ENCODE results near the gene CDC42BPG. TPM values are rescaled to one million over a fixed set of nuclear protein-coding genes. Genes with fewer than 3 reads are reported as not detected.

The CDC42BPG gene
- total RNA-seq, 1 donor from 2014 or later = 0.13 TPM

- DNase-seq (ENCODE audit: low read depth in 2 of 2) = peak; percentile 89 to 96
Measured at GRCh38 chr11:64810271-64810890, 34.1 kb downstream of the CDC42BPG start, which contains the start of gene MEN1. TSS of gene MEN1 (minus strand) at chr11:64810551. CDS start at chr11:64810109, 442 bp downstream.

DNA sequence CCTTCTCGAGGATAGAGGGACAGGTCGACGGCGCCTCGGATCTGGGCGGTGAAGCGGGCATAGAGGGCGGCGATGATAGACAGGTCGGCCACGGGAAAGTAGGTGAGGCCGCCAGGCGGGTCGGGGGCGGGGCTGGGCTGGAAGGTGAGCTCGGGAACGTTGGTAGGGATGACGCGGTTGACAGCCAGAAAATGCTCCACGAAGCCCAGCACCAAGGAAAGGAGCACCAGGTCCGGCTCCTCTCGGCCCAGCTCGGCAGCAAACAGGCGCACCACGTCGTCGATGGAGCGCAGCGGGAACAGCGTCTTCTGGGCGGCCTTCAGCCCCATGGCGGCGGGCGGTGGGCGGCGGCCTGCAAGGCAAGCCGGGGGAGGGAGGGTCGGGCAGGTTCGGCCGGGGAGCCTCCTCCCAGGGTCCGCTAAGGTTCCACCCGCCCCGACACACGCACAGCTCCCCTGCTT, 34.6 kb downstream of the CDC42BPG start:
- peak in 1 of 2 donors; percentile 20 for DNase-seq (ENCODE audit: low read depth in 2 of 2)

- no peak for DNase-seq (ENCODE audit: low read depth in 2 of 2)
Measured at GRCh38 chr11:64805481-64805880, 39.0 kb downstream of the CDC42BPG start.

DNA sequence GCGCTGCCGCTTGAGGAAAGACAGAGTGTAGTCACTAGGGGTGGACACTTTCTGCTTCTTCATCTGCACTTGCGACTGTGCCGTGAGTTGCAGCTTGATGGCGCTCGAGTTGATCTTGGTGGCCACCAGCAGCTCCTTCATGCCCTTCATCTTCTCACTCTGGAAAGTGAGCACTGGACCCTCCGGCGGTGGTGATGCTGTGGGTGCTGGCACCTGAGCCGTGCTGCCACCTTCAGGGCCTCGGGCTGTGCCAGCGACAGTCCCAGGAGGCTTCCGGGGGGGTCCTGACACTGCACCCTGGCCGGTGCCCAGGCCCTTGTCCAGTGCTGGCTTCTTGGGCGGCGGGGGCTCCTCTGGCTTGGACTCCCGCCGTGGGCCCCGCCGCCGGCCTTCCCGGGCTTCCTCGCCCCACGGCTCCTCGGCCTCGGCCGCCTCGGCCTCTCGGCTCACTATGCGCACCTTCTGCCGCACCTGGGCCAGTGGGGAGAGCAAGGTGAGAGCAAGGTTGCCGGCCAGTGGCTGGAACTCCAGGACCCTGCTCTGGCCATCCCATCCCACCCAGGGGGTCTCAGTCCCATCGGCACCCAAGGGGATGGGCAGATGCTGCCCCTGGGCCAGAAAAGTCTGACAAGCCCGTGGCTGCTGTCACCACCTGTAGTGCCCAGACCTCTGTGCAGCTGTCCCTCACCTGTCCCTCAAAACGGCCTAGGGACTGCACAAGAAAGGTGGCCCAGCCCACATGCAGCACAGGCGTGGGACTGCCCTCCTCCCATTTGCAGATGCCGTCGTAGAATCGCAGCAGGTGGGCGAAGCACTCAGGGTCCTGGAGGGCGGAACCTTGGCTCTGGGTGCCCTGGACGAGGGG, 39.9 kb downstream of the CDC42BPG start:
- no peak for DNase-seq (ENCODE audit: low read depth in 2 of 2)

- DNase-seq (ENCODE audit: low read depth in 2 of 2) = no peak
Measured at GRCh38 chr11:64803846-64804345, 40.6 kb downstream of the CDC42BPG start.

DNA sequence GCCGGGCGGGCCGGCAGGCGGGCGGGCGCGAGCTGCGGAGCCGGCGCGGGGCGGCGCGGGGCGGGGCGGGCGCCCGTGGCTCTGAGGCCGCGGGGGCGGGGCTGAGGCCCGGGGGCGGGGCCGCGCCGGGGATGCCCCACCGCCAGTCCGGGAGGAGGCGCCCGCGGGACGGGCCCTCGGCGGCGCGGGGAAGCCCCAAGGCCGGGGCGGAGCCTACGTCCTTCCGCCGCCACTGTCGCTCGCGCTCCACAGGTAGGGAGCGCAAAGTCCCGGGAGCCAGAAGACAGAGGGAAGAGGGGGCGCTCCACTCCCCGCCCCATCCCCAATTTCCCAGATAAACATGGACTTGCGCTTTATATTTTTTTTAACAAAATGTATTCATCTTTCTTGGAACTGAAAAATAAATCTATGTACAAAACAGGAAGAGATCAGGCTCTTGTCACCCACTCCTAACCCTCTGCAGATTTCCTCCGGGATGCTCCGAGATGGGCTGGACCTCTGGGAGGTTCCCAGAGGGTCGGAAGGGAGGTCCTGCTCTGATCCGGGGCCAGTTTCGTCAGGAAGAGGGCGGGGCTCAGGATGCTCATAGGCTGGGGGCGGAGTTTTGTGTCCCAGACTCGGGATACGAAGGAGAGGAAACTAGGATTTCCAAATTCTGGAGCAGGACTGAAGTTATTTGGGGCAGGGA, 41.2 kb downstream of the CDC42BPG start, which contains the start of gene MAP4K2:
MAP4K2 (minus strand) TSS at position 57 of the 688 bp plus-strand sequence. CDS start 65 bp downstream, outside the sequence.
- DNase-seq (ENCODE audit: low read depth in 2 of 2) = peak in 1 of 2 donors; percentile 77

GRCh38 chr11:64802370-64803157, 41.9 kb downstream of the CDC42BPG start:
- no peak for DNase-seq (ENCODE audit: low read depth in 2 of 2)

GRCh38 chr11:64801561-64802369, 42.7 kb downstream of the CDC42BPG start:
- peak in 1 of 2 donors; percentile 68 for DNase-seq (ENCODE audit: low read depth in 2 of 2)

- DNase-seq (ENCODE audit: low read depth in 2 of 2) = no peak
Measured at GRCh38 chr11:64801158-64801464, 43.3 kb downstream of the CDC42BPG start.

DNA sequence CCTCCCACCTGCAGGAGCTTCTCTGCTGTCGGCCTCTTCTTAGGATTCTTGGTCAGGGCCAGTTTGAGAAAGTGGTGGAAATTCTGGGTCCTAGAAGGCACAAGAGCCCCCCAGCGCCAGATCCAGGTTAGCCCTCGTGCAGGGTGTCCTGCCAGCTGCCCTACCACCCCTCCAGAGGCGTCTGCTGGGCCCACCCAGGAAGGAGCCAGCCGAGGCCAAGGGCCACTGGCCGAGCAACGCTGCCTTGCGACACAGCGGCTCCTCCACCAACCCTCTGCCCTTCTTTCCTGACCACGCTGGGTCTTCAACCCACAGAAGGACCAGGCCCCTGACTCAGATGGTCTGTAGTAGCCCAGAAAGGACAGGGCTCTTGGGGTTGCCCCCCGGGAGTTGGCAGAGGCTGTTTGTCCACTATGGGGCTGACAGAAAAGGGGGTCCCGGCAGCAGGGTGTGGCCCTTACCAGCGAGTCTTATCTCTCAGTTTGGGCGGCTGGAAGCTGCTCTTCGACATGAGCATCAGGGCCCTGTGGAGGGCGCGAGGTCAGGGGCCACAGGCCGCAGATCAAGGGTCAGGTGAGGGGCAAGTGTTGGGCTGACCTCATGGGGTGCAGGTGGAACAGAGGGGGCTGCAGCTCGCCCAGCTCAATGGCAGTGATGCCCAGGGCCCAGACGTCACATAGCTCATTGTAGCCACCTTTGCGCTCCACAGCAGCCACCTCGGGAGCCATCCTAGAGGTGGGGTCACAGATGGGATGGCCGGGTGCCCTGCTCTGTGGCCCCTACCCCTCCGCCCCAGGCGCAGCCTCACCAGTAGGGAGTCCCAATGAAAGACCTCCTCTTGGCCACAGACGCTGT, 43.9 kb downstream of the CDC42BPG start:
- DNase-seq (ENCODE audit: low read depth in 2 of 2) = no peak

- DNase-seq (ENCODE audit: low read depth in 2 of 2) = peak in 1 of 2 donors; percentile 58
Measured at GRCh38 chr11:64799623-64800302, 44.7 kb downstream of the CDC42BPG start.

- no peak for DNase-seq (ENCODE audit: low read depth in 2 of 2)
Measured at GRCh38 chr11:64799256-64799622, 45.2 kb downstream of the CDC42BPG start.

GRCh38 chr11:64796757-64797541, 47.5 kb downstream of the CDC42BPG start:
- DNase-seq (ENCODE audit: low read depth in 2 of 2) = no peak

DNA sequence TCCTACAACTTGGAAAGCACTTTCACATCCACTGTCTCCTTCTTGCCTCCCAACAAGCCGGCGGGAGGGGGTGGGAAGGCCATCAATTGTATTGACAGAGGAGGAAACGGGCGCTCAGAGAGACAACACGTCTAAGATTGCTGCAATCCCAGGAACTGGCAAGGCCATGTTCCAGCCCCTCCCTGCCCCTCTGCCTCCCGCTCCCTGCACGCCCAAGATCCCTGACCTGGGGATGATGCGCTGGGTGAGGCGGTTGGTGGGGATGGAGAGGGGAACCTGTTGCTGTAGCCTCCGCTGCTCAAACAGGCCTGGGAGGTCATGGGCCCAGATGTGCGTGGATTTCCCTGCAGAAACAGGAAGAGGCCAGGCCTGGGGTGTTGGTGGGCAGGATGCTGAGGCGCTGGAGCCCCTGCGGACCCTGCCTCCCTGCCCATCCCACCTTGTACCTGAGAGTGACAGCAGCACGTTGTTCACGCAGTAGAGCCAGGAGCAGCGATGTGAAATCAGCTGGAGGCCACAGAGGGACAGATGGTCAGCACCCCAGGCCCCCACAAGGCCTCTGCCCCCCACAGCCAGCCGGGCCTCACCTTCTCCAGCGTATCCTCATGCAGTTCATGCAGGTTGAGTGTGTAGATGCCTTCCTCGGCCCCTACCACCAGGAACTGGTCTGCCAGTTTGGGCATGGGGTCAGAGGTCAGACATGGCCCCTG, 48.3 kb downstream of the CDC42BPG start:
- no peak for DNase-seq (ENCODE audit: low read depth in 2 of 2)

GRCh38 chr11:64794526-64794925, 49.9 kb downstream of the CDC42BPG start:
- no peak for DNase-seq (ENCODE audit: low read depth in 2 of 2)

- peak in 1 of 2 donors; percentile 27 for DNase-seq (ENCODE audit: low read depth in 2 of 2)
Measured at GRCh38 chr11:64793271-64794160, 50.9 kb downstream of the CDC42BPG start.

All from dermis microvascular lymphatic vessel endothelial cell (primary cell).